Measurements from ENCODE around the gene EPHA8.

DNA sequence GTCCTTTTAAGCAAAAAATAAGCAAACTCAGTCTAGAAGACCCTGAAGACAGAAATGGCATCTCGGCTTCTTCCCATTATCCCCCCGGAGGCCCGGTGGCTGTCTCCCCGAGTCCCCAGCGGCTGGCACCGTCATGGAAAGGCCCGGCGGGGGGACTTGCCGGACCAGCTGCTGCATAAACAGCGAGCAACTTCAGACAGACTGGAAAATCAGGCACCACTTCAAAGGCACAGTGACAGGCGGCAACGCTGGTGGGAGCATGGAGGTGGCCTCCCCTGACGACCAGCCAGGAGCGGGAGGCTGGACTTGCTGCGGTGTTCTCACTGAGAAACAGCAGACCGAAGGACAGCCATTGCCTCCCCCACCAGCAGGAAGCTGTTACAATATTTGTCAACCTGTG is 54.8 kb downstream of the EPHA8 start:
- TF ChIP-seq RAD21 (IDR thresholded peaks at IDR 0.05) (no peak), JUND (IDR thresholded peaks at IDR 0.05) (no peak), SP1 (IDR thresholded peaks at IDR 0.05) (no peak), GABPA (IDR thresholded peaks at IDR 0.05 in 1 of 2, conservative IDR thresholded peaks at IDR 0.05 in 1 of 2) (no peak), TAF1 (conservative IDR thresholded peaks at IDR 0.05) (no peak), YY1 (IDR thresholded peaks at IDR 0.05) (no peak)
- TF ChIP-seq, protein P1, sequence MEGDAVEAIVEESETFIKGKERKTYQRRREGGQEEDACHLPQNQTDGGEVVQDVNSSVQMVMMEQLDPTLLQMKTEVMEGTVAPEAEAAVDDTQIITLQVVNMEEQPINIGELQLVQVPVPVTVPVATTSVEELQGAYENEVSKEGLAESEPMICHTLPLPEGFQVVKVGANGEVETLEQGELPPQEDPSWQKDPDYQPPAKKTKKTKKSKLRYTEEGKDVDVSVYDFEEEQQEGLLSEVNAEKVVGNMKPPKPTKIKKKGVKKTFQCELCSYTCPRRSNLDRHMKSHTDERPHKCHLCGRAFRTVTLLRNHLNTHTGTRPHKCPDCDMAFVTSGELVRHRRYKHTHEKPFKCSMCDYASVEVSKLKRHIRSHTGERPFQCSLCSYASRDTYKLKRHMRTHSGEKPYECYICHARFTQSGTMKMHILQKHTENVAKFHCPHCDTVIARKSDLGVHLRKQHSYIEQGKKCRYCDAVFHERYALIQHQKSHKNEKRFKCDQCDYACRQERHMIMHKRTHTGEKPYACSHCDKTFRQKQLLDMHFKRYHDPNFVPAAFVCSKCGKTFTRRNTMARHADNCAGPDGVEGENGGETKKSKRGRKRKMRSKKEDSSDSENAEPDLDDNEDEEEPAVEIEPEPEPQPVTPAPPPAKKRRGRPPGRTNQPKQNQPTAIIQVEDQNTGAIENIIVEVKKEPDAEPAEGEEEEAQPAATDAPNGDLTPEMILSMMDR (IDR thresholded peaks at IDR 0.05; ENCODE audit: low read depth, low read length, missing input control), result no peak
- TF ChIP-seq, protein P2, sequence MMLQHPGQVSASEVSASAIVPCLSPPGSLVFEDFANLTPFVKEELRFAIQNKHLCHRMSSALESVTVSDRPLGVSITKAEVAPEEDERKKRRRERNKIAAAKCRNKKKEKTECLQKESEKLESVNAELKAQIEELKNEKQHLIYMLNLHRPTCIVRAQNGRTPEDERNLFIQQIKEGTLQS (IDR thresholded peaks at IDR 0.05), result no peak
- TF ChIP-seq, protein P3, sequence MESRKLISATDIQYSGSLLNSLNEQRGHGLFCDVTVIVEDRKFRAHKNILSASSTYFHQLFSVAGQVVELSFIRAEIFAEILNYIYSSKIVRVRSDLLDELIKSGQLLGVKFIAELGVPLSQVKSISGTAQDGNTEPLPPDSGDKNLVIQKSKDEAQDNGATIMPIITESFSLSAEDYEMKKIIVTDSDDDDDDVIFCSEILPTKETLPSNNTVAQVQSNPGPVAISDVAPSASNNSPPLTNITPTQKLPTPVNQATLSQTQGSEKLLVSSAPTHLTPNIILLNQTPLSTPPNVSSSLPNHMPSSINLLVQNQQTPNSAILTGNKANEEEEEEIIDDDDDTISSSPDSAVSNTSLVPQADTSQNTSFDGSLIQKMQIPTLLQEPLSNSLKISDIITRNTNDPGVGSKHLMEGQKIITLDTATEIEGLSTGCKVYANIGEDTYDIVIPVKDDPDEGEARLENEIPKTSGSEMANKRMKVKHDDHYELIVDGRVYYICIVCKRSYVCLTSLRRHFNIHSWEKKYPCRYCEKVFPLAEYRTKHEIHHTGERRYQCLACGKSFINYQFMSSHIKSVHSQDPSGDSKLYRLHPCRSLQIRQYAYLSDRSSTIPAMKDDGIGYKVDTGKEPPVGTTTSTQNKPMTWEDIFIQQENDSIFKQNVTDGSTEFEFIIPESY (IDR thresholded peaks at IDR 0.05), result no peak
- TF ChIP-seq, protein P4, sequence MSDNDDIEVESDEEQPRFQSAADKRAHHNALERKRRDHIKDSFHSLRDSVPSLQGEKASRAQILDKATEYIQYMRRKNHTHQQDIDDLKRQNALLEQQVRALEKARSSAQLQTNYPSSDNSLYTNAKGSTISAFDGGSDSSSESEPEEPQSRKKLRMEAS (IDR thresholded peaks at IDR 0.05), result no peak

Data from liver (tissue), 3 donors.